PC-3 (cell line): Measurements from ENCODE around the gene YWHAG.
A peak's percentile ranks its signal among the peaks of the same experiment; 100 is the strongest.

Source experiments
- EZH2 ChIP-seq: fragments of 300-600 bp; sonication (generic); IDR thresholded peaks from one replicate; pipeline ENCODE4 v1.6.1; 2017; ENCODE audit warnings: antibody characterized with exemption, mild to moderate bottlenecking, low read length; ENCODE audit not compliant: unreplicated experiment
- EZH2phosphoT487 ChIP-seq: fragments of 300-600 bp; sonication (generic); IDR thresholded peaks from 2 replicates; pipeline ENCODE4 v1.6.1; 2018; ENCODE audit warnings: mild to moderate bottlenecking, antibody characterized with exemption, low read length, borderline replicate concordance
- TF ChIP-seq, protein P1 (sequence below): fragments of 300-600 bp; sonication (generic); conservative IDR thresholded peaks from 2 replicates; pipeline ENCODE4 v1.5.1; 2017; ENCODE audit warnings: antibody characterized with exemption, low read depth, mild to moderate bottlenecking, low read length

DNA sequence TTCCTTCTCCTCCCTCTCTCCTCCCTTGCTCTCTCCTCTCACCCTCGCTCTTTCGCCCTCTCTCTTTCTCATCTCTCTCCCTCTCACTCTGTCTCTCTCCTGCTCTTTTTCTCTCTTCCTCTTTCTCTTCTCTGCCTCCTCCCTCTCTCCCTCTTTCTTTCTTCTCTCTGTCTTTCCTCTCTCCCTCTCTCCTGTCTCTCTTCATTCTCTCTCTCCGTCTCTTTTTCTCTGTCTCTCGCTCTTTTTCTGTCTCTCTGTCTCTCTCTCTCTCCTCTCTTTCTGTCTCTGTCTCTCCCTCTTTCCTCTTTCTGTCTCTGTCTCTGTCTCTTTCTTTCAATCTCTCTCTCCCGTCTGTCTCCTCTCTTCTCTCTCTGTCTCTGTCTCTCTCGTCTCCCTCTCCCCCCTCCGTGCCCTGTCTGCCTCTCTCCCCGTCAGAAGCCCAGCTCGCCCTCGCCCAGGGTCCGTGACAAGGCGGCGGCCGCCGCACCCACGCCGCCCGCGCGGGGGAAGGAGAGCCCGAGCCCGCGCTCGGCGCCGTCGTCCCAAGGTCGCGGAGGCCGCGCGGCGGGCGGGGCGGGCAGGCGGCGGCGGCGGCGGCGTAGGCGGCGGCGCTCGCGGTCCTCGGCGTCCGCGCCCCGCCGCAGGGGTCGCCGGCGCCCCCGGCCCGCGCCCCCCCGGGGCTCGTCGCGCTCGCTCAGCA is 77.6 kb downstream of the YWHAG start:
- TF ChIP-seq, protein P1, sequence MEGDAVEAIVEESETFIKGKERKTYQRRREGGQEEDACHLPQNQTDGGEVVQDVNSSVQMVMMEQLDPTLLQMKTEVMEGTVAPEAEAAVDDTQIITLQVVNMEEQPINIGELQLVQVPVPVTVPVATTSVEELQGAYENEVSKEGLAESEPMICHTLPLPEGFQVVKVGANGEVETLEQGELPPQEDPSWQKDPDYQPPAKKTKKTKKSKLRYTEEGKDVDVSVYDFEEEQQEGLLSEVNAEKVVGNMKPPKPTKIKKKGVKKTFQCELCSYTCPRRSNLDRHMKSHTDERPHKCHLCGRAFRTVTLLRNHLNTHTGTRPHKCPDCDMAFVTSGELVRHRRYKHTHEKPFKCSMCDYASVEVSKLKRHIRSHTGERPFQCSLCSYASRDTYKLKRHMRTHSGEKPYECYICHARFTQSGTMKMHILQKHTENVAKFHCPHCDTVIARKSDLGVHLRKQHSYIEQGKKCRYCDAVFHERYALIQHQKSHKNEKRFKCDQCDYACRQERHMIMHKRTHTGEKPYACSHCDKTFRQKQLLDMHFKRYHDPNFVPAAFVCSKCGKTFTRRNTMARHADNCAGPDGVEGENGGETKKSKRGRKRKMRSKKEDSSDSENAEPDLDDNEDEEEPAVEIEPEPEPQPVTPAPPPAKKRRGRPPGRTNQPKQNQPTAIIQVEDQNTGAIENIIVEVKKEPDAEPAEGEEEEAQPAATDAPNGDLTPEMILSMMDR, result no peak
- no peak; the same call in 1 of the 2 replicates for TF ChIP-seq EZH2phosphoT487
- TF ChIP-seq EZH2, result peak; percentile 92
